Measurements from ENCODE around the gene GRID2. TPM values are rescaled to one million over a fixed set of nuclear protein-coding genes. Genes with fewer than 3 reads are reported as not detected.
A peak's percentile ranks its signal among the peaks of the same experiment; 100 is the strongest.

The GRID2 gene
- total RNA-seq, 1 donor from 2014 or later = not detected

DNA sequence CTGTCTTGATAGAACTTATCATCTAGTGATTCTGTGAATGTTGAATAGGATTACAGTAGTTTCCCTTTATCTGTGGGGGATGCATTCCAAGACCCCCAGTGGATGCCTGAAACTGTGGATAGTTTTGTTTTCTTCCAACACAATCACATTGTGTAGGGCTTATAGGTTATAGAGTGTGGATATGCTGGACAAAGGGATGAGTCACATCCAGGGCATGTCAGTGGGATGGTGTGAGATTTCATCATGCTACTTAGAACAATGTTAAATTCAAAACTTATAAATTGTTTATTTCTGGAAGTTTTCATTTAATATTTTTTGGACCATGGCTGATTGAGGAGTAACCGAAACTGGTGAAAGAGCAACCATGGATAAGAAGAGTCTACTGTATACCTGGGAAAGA lies 1092.5 kb downstream of the GRID2 start:
- peak in 1 of 2 donors; percentile 2 for DNase-seq (ENCODE audit: low read depth in 2 of 2)

DNA sequence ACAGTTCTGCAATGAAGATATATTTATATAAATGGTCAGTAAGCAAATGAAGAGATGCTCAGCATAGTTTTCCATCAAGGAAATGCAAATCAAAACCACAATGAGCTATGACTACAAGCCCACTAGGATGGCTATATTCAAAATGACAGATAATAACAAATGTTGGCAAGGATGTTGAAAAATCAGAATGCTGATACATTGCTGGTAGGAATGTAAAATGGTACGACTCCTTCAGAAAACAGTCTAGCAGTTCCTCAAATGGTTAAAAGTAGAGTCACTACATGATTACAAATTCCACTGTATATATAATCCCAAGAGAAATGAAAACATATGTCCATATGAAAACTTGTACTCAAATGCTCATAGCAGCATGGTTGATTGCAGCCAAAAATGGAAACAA lies 1099.8 kb downstream of the GRID2 start:
- no peak for DNase-seq (ENCODE audit: low read depth in 2 of 2)

DNA sequence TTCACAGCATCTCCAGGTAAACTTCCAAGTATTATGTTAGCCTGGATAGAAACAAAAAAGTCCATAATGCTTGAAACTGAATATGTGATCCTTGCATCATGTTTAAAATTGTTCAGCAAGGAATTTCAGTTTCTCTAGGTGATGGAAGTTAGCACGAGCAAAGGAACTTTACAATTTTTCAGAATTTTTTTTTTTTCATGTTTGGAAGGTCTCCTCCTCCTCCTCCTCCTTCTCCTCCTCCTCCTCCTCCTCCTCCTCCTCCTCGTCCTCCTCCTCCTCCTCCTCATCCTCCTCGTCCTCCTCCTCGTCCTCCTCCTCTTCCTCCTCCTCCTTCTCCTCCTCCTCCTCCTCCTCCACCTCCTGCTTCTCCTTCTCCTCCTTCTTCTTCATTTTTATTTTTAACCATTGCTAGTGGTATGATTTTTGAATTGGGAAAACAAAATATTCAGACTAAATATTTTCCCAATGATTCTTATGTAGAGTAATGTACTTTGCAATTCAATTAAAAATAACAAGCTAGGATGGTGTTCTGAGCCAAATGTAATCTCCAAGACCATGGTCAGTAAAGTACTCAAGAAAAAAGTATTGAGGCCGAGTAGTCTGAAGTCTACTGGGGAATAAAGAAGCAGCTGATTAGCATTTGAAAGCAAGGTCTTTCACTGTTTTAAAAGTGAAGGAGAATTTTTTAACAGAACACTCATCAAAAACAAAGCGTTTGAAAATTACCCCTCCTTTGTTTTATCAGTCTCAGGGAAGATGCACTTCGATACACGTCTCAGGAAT lies 1103.9 kb downstream of the GRID2 start:
- no peak for DNase-seq (ENCODE audit: low read depth in 2 of 2)

DNA sequence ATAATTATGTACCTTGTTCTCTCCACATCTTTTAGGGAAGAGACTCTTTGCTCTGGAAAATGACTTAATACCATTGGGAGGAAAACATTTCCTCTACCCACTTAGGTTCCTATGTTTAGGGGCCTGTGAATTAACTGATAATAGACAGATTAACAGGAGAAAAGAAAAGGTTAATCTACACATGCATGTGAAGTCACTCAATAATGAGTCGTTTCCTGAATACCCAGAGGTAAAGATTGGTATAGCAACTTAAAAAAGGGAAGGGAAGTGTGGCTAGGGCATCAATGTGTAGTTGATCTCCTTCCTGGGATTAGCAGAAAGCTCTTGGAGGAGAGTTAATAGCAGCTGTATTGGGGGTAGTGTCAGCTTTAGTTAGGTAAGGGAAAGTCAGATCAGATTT lies 1105.3 kb downstream of the GRID2 start:
- no peak for DNase-seq (ENCODE audit: low read depth in 2 of 2)

DNA sequence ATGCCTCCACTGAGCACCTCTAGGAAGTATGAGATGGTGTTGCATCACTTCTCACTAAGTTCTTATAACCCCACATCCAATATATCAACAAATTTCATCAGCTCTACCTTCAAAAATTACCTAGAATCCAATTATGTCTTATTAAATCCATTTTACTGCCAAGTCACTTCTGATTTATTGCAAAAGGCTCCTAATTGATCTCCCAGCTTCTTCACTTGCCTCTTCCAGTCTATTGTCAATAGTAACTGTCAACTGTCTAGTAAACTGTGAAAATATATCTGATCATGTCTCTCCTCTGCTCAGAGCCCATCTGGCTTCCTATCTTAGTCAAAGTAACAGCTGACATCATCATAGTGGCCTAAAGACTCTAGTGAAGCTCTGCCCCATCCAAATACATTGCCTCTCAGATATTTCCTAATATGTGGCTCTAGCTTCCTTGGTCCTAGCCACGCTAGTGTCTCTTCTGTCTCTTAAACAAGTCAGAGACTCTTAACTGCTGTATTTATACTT lies 1110.3 kb downstream of the GRID2 start:
- no peak for DNase-seq (ENCODE audit: low read depth in 2 of 2)

DNA sequence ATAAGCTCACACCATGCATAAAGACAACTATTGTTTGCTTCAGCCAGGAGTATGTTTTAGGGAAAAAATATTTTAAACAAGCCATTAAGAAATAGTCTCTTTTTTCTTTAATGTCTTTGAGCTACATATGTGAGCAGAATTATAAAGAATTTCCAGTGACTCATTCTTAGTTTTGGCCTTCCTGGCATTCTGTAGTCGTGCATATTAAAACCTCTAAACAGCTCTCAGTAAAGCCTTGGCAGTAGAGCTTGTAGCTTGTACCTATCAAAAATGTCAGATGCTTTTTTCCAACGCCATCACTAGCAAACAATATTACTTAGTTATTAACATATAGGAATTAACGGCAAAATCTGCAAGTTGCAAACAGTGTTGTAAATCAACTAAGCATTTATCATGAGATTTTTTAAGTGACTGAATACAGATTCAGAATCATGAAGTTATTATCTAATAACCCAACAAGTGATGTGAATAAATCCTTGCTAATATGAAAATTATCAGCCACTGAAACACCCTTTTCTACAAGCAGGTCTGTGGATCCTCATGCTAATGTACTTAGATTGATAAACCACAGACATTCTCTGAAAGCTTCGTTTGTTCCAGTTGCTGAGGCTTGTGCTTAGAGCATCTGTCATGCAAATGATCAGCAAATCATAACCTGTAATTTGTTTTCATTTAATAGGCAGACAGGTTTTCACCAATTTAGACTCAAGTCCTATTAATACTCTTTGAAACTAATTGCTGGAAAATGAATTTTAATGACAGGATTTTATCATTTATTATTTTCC lies 1112.8 kb downstream of the GRID2 start:
- DNase-seq (ENCODE audit: low read depth in 2 of 2) = no peak

DNA sequence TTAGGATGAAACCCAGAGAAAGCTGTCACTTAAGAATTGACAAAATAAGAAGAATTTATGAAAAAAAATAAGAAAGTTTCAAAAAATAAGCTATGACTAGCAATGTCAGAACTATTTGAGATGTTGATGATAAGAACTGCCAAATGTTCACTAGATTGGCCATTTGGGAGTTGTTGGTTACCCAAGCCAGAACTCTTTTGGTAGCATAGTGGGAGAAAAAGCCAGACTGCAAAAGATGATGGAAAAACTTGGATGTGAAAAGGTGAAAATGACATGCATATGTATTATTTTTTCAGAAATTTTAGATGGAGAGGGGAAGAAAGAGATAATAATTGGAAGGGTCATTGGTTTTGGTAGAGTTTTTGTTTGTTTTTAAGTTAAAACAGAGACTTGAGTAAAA lies 1127.6 kb downstream of the GRID2 start:
- DNase-seq (ENCODE audit: low read depth in 2 of 2) = no peak

DNA sequence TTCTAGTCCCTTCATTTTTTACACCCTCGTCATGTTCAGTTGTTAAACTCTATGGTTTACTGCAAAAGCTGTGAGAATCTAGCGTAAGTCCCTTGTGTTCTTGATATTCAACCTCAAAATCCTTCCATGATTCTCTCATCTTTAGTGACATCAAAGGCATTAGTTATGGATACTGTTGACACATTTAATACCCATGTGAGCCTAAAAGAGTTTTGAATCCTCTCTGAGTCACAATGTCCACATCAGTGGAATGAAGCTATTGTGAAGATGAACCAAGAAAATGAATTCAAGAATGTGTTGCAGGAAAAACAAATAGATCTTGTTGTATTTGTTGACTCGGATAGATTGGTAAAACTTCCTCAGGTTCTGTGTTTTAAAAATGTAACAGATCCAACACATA lies 1130.1 kb downstream of the GRID2 start:
- no peak for DNase-seq (ENCODE audit: low read depth in 2 of 2)

DNA sequence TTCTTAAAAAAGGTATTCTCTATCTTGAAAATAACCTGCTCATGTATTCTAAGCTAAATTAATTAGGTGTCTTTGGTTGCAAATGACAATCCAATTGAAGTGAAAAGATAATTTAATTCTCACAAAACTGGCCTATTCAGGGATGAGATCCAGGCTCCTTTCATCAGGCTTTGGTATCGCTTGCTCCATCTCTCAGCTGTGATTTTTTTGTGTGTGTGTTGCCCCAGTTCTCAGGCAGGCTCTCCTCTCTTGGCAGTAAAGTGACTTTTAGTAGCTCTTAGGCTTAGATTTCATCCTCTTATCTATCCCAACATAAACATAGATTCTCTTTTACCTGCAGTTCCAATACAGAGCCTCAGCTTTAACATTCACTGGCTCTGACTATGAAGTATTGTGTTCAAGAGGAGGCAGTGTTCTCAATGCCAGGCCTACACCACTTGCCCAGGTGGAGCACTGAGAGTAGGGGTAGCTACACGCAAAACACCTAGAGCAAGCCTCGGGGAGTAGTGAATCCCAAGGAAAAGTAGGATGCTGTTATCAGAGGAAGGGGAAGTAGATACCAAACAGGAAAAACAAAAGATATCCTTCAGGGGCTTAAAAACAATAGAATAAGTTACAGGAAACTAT lies 1132.3 kb downstream of the GRID2 start:
- DNase-seq (ENCODE audit: low read depth in 2 of 2) = no peak

DNA sequence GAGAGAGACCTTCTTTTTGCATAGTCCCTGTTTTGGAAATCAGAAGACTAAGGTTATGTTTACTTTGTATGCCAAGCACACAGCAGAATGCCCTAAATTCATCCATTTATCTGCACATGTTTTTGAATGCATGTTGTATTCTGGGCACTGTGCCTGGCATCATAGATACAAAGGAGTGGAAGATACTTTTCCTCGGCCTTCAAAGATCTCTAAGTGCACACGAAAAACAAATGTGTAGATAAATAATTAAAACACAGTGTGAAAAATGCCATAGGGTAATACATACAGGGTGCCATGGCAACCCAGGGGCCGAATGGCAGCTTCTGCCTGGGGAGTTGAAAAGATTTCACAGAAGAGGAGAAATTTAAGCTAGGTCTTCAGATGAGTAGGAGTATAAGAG lies 1134.2 kb downstream of the GRID2 start:
- DNase-seq (ENCODE audit: low read depth in 2 of 2) = no peak

DNA sequence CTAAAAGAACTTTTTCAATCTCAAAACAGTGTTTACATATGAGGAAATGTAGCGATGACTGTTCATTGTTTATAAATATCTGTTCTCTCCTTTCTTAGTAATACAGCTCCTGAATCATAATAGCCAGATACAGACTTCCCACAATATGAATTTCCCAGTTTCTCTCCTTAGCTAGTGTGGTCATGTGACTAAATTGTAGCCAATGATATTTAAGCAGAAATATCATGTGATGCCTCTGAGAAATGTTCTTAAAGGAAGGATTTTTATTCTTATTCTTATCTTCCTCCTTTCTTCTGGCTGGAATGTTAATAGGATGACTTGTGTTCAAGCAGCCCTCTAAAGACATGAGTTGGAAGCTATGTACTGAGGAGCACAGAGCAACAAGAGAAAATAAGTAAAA lies 1141.1 kb downstream of the GRID2 start:
- DNase-seq (ENCODE audit: low read depth in 2 of 2) = no peak

DNA sequence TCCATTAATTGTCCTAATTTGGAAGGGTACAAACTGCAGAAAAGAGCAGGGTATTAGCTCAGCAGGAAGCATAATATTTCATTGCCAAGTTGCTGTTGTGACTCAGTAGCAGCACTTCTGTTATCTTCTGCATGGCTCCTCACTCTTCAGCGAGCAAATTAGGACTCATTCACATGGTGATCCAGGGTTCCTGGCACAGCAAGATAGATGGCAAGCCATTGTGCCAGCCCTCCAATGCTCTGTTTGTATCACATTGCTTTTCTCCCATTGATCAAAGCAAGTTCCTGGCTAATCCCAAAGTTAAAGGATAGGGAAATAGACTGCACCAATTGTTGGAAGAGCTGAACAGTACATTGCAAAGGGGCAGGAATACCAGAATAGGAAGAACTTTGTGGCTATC lies 1142.3 kb downstream of the GRID2 start:
- no peak for DNase-seq (ENCODE audit: low read depth in 2 of 2)

DNA sequence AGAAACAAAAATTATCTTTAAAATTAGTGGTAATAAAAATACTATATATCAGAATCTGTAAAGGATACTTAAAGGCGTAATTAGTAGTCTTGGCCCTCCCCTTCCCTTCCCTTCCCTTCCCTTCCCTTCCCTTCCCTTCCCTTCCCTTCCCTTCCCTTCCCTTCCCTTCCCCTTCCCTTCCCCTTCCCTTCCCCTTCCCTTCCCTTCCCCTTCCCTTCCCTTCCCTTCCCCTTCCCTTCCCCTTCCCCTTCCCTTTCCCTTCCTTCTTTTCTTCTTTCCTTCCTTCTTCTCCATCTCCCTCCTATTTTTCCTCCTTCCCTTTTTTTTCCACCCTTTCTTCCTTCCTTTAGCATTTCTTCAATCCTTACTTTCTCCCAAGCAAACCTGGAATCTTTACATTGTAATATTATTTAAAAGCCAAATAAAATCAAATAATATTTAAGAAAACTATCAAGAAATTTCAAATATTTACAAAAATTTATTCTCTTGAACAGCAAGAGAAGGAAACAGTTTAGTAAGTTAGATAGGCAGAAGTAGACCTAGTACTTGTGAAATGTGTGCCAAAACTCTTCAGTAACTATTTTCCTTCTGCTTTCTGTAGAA lies 1145.0 kb downstream of the GRID2 start:
- no peak for DNase-seq (ENCODE audit: low read depth in 2 of 2)

DNA sequence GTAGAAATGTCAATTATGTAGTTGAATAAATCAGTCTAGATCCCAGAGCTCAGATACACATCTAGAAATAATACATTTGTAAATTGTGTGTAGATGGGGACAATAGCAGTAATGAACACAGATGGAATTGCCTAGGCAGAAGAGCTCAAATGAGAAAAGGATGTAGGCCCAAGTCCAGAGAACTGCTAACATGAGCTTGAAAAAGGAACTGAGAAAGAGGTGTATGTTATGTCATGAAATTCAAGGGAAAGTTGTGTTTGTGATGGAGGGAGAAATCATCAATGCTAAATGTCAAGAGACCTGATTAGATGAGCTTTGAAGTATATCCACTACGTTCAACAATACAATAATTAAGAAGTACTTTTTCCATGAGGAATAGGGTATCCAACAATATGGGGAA lies 1148.2 kb downstream of the GRID2 start:
- DNase-seq (ENCODE audit: low read depth in 2 of 2) = no peak

DNA sequence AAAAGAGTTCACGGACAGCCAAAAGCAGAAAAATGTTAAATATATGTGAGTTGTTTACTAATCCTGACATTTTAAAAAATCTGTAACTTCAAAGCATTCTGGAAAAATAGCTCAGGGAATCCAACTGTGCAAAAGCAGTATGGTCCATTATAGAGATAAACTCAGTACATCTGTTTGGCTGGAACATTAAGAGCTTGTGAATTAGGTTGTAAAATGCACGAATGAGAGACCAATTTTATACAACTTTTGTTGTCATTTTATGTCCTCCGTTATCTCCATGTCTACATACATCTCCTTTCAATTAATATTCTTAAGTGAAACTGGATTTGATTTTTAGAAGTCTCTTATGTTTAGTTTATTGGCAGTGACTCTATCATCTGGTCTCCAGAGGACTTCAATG lies 1157.8 kb downstream of the GRID2 start:
- no peak for DNase-seq (ENCODE audit: low read depth in 2 of 2)

DNA sequence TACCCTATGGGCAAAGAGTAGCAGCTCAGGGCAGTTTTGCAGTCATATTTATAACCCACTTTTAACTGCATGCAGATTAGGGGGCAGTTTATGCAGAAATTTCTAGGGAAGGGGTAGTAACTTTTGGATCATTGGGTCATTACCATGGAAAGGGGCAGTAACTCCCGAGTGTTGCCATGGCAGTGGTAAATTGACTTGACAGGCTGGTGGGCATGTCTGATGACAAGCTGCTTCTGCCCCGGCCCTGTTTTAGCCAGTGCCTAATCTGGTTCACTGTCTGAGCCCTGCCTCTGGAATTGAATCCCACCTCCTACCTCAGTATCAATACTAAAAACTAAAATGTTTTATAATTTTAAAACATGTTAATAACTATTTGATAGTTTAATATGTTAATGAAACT lies 1162.7 kb downstream of the GRID2 start:
- DNase-seq (ENCODE audit: low read depth in 2 of 2) = no peak

DNA sequence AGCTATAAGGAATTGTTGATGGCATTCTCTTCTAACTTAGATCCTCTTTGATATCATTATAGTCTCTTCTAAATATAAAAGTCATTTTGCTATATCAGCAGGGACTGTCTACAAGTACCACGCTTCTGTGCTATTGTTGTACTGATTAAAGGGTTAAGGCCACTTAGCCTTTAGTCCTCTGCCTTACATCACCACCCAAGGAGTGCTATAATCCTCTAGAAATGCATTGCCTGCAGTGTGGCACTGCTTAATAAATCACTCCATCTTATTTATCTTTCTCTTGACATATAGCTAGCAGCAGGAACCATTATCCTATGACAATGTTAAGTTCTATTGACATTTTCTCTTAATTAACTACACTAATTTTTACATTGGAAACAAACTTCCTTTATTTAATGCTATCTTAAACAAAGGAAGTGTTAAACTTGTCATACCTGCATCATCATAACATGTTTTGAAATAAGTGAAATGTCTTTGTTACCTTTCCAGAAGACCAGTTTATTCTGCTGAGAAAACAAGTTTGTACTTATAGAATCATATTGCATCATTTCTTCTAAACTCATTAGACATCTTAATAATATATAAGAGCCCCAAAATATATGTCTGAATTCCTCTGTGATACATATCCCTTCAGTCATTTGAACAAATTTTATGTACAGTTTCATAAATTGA lies 1163.9 kb downstream of the GRID2 start:
- DNase-seq (ENCODE audit: low read depth in 2 of 2) = no peak

DNA sequence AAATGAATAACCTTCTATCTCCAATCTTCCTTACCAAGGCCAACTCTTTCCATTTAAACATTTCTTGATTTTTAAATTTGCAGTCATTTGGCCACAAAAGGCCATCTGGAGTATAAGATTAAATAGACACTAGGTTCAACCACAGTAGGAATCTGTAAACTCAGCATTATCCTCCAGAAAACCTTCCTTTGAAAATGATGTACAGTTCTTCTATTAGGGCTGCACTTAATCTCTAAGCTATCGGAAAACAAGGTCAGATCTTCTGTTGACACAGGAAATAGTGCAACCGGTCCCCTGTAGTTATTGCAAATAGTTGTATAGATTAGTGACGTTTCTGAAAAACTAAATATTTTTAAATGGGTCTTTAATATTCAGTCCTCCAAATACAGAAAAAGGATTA lies 1165.8 kb downstream of the GRID2 start:
- no peak for DNase-seq (ENCODE audit: low read depth in 2 of 2)

DNA sequence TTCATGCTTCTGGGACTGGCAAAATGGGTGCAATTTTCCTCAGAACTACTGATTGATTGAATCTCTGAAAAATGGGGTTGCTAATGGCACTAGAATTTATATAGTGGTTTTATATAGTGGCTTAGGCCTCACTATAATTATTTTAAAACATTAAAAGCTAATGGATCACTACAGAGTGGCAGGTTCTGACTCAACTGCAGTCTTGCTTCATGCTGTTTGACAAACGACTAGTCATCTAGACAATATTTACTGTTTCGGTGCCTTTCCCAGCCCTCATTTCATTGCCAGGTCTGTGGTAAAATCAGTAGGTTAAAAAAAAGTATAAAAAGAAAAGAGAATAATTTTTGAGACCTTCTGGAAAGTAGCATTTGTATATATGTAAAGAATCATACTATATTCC lies 1172.0 kb downstream of the GRID2 start:
- DNase-seq (ENCODE audit: low read depth in 2 of 2) = no peak

DNA sequence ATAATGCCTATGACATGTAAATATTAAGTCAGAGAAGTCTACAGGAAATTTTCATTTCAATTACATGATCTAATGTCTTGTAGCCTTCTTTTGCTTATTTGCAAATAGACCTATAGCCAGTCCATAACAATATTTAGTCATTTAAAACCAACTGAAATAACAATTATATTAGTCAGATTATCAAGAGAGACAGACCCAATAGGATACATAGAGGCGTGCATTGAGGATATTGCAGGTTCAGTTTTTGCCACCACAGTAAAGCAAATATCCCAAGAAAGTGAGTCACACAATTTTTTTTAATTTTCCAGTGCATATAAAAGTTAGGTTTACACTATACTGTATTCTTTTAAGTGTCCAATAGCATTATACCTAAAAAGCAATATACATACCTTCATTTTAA lies 1175.0 kb downstream of the GRID2 start:
- no peak for DNase-seq (ENCODE audit: low read depth in 2 of 2)

DNA sequence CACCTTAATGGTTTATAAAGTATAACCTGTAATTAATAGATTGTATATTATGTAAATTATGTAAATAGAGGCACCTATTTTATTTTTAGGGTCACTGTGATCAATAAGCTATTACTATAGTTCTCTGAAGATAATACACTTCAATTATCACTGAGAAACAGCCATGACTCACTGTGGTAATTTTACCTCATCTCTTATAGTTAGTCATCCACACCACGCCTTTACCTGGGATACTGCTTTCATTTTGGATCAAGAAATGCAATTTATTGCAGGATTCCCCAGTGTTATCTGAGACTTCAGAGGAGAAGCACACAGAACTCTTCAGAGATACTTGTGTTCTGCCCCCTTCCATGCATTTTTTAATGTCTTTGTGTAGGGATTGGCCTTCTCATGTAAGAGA lies 1176.7 kb downstream of the GRID2 start:
- no peak for DNase-seq (ENCODE audit: low read depth in 2 of 2)
